Neural cell (in vitro differentiated cells): ENCODE results near the gene SDCBP2. TPM values are rescaled to one million over a fixed set of nuclear protein-coding genes. Genes with fewer than 3 reads are reported as not detected.

Source experiments
- H2AFZ ChIP-seq: fragments of 200-600, 300-800 bp; sonication (generic), shearing (Covaris generic); 2 replicates; pipeline ENCODE4 v1.6.0; 2014; ENCODE audit warnings: low read depth, mild to moderate bottlenecking, antibody characterized with exemption, low read length, moderate library complexity
- H3F3A ChIP-seq: fragments of 200-600 bp; shearing (Covaris generic); 2 replicates; pipeline ENCODE4 v1.6.1; 2016; ENCODE audit warnings: mild to moderate bottlenecking, moderate library complexity, mixed read lengths, antibody characterized with exemption, low read length; ENCODE audit not compliant: insufficient read depth, poor library complexity, severe bottlenecking
- H3K27ac ChIP-seq: fragments of 200-600, 300-800 bp; sonication (generic), shearing (Covaris generic); 2 replicates; pipeline ENCODE4 v1.5.1; 2014; ENCODE audit warnings: mild to moderate bottlenecking, low read length, moderate library complexity
- H3K27me3 ChIP-seq: fragments of 300-800, 200-600 bp; sonication (generic), shearing (Covaris generic); 2 replicates; pipeline ENCODE4 v1.6.0; 2014; ENCODE audit warnings: mild to moderate bottlenecking, low read depth, low read length, moderate library complexity; ENCODE audit not compliant: insufficient read depth
- H3K36me3 ChIP-seq: fragments of 300-800, 200-600 bp; sonication (generic), shearing (Covaris generic); 2 replicates; pipeline ENCODE4 v1.5.1; 2014; ENCODE audit warnings: mild to moderate bottlenecking, antibody characterized with exemption, low read length, moderate library complexity; ENCODE audit not compliant: insufficient read depth
- H3K4me2 ChIP-seq: fragments of 300-800, 200-600 bp; sonication (generic), shearing (Covaris generic); 2 replicates; pipeline ENCODE4 v1.6.0; 2014; ENCODE audit warnings: mild to moderate bottlenecking, low read length
- H3K4me3 ChIP-seq: fragments of 300-800, 200-600 bp; sonication (generic), shearing (Covaris generic); 2 replicates; pipeline ENCODE4 v1.5.1; 2014; ENCODE audit warnings: mild to moderate bottlenecking, low read length, moderate library complexity
- H3K79me2 ChIP-seq: fragments of 200-600 bp; shearing (Covaris generic); replicated peaks from 2 replicates; pipeline ENCODE4 v1.6.0; 2014; ENCODE audit warnings: mild to moderate bottlenecking, low read length, moderate library complexity; ENCODE audit not compliant: insufficient read depth
- H3K9ac ChIP-seq: fragments of 300-800, 200-600 bp; sonication (generic), shearing (Covaris generic); 2 replicates; pipeline ENCODE4 v1.6.1; 2016; ENCODE audit warnings: mild to moderate bottlenecking, low read length, mixed read lengths
- H3K9me2 ChIP-seq: fragments of 200-600 bp; shearing (Covaris generic); 2 replicates; pipeline ENCODE4 v1.6.1; 2016; ENCODE audit warnings: mild to moderate bottlenecking, low read length, mixed read lengths; ENCODE audit not compliant: insufficient read depth
- H3K9me3 ChIP-seq: fragments of 200-600, 300-800 bp; sonication (generic), shearing (Covaris generic); 2 replicates; pipeline ENCODE4 v1.6.1; 2016; ENCODE audit warnings: mild to moderate bottlenecking, mixed run types, low read length, moderate library complexity, mixed read lengths
- H4K20me1 ChIP-seq: fragments of 200-600 bp; shearing (Covaris generic); 2 replicates; pipeline ENCODE4 v1.6.1; 2016; ENCODE audit warnings: mild to moderate bottlenecking, mixed run types; ENCODE audit not compliant: insufficient read depth
- EP300 ChIP-seq: fragments of 450-650 bp; conservative IDR thresholded peaks from 2 replicates; pipeline ENCODE4 v1.6.1; 2014; ENCODE audit warnings: antibody characterized with exemption, mild to moderate bottlenecking, moderate library complexity; ENCODE audit not compliant: poor library complexity, severe bottlenecking
- EZH2 ChIP-seq: fragments of 200-600, 300-800 bp; shearing (Covaris generic), sonication (generic); IDR thresholded peaks from 2 replicates; pipeline ENCODE4 v1.6.1; 2014; ENCODE audit warnings: antibody characterized with exemption, low read length, borderline replicate concordance, mild to moderate bottlenecking; ENCODE audit not compliant: insufficient read depth, poor library complexity, severe bottlenecking
- MXI1 ChIP-seq: fragments of 450-650 bp; conservative IDR thresholded peaks from 2 replicates; pipeline ENCODE4 v1.6.1; 2014; ENCODE audit warnings: antibody characterized with exemption, mild to moderate bottlenecking; ENCODE audit not compliant: poor library complexity, severe bottlenecking
- POLR2AphosphoS5 ChIP-seq: IDR thresholded peaks from 2 replicates; pipeline ENCODE4 v1.6.1; 2012
- RAD21 ChIP-seq: fragments of 450-650 bp; conservative IDR thresholded peaks from 2 replicates; pipeline ENCODE4 v1.6.1; 2014; ENCODE audit warnings: antibody characterized with exemption, mild to moderate bottlenecking, moderate library complexity
- SMC3 ChIP-seq: fragments of 450-650 bp; conservative IDR thresholded peaks from 2 replicates; pipeline ENCODE4 v1.6.1; 2014; ENCODE audit warnings: antibody characterized with exemption, mild to moderate bottlenecking, moderate library complexity; ENCODE audit not compliant: poor library complexity
- TAF1 ChIP-seq: IDR thresholded peaks from 2 replicates; pipeline ENCODE4 v1.6.1; 2012; ENCODE audit warnings: low read depth
- polyA plus RNA-seq: library from polyadenylated mRNA; depleted of rRNA; stranded (reverse); fragments of >200 nt; gene quantifications from 2 replicates; pipeline ENCODE4 v1.2.3, GENCODE V29; 2014
- TF ChIP-seq, protein P1 (sequence below): fragments of 450-650 bp; IDR thresholded peaks from 2 replicates; pipeline ENCODE4 v1.5.1; 2014; ENCODE audit warnings: antibody characterized with exemption, mild to moderate bottlenecking, moderate library complexity; ENCODE audit not compliant: poor library complexity, severe bottlenecking
- TF ChIP-seq, protein P2 (sequence below): IDR thresholded peaks from 2 replicates; pipeline ENCODE4 v1.6.1; 2012; ENCODE audit warnings: borderline replicate concordance

SDCBP2 gene
- polyA plus RNA-seq, 1 donor from 2014 or later: 5.2 TPM

DNA sequence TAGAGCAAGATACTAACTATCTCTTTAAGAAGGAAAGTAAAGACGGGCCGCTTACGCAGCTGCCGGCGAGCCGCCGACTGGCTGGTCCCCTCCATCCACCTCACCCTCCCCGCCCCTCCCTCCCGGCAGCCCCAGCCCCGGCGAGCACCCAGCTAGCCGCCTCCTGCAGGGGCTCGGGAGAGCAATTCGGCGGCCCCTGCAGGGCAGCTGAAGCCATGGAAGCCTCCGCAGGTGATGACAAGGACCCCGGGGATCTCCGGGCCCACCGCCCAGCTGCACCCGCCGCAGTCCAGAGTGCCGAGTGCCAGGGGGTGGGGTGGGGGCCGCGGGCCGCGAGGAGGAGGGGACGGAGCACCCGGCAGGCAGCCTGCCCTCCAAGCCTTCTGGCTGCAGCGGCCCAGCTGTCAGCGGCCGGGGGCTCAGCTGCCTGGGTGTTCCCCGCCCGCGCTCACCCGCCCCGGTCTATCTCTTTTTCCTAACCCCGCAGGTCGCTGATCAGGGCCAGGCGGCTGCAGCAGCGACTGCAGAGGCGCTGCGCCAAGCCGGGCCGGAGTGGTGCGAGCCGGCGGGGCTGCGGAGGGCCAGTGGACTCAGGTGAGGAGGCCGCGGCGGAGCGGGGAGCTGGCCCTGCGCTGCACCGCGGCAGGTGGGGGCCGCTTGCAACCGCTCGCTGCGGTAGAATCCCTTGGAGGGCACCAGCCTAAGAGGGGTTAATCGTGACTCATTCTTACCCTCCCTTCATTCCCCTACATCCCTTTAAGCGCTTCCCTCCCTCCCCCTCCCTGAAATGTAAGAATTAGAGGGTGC lies 62.6 kb downstream of the SDCBP2 start, which contains the start of gene SNPH:
Gene SNPH (plus strand): TSS at position 128 of the 807 bp plus-strand sequence. CDS start 29,946 bp downstream, outside the sequence.
- Histone ChIP-seq H3F3A (no peaks in the 10 kb centered on the region), H3K9ac (peak within 1 kb of the TSS; percentile 85), H4K20me1 (no peaks in the 10 kb centered on the region), H3K36me3 (no peaks in the 10 kb centered on the region), H3K79me2 (no peaks in the 10 kb centered on the region), H3K4me2 (peak within 1 kb of the TSS; percentile 62), H3K9me3 (no peaks in the 10 kb centered on the region), H3K9me2 (no peaks in the 10 kb centered on the region), H3K27ac (peak within 1 kb of the TSS; percentile 59), H2AFZ (peak within 1 kb of the TSS; percentile 52), H3K27me3 (no peaks in the 10 kb centered on the region), H3K4me3 (peak within 1 kb of the TSS; percentile 93)
- TF ChIP-seq MXI1 (no peak), POLR2AphosphoS5 (peak; percentile 73), SMC3 (no peak), EP300 (no peak), RAD21 (no peak), TAF1 (peak; percentile 58), EZH2 (no peak)
- TF ChIP-seq, protein P1, sequence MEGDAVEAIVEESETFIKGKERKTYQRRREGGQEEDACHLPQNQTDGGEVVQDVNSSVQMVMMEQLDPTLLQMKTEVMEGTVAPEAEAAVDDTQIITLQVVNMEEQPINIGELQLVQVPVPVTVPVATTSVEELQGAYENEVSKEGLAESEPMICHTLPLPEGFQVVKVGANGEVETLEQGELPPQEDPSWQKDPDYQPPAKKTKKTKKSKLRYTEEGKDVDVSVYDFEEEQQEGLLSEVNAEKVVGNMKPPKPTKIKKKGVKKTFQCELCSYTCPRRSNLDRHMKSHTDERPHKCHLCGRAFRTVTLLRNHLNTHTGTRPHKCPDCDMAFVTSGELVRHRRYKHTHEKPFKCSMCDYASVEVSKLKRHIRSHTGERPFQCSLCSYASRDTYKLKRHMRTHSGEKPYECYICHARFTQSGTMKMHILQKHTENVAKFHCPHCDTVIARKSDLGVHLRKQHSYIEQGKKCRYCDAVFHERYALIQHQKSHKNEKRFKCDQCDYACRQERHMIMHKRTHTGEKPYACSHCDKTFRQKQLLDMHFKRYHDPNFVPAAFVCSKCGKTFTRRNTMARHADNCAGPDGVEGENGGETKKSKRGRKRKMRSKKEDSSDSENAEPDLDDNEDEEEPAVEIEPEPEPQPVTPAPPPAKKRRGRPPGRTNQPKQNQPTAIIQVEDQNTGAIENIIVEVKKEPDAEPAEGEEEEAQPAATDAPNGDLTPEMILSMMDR: no peak
- TF ChIP-seq, protein P2, sequence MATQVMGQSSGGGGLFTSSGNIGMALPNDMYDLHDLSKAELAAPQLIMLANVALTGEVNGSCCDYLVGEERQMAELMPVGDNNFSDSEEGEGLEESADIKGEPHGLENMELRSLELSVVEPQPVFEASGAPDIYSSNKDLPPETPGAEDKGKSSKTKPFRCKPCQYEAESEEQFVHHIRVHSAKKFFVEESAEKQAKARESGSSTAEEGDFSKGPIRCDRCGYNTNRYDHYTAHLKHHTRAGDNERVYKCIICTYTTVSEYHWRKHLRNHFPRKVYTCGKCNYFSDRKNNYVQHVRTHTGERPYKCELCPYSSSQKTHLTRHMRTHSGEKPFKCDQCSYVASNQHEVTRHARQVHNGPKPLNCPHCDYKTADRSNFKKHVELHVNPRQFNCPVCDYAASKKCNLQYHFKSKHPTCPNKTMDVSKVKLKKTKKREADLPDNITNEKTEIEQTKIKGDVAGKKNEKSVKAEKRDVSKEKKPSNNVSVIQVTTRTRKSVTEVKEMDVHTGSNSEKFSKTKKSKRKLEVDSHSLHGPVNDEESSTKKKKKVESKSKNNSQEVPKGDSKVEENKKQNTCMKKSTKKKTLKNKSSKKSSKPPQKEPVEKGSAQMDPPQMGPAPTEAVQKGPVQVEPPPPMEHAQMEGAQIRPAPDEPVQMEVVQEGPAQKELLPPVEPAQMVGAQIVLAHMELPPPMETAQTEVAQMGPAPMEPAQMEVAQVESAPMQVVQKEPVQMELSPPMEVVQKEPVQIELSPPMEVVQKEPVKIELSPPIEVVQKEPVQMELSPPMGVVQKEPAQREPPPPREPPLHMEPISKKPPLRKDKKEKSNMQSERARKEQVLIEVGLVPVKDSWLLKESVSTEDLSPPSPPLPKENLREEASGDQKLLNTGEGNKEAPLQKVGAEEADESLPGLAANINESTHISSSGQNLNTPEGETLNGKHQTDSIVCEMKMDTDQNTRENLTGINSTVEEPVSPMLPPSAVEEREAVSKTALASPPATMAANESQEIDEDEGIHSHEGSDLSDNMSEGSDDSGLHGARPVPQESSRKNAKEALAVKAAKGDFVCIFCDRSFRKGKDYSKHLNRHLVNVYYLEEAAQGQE: peak; percentile 40

GRCh38 chr20:1265916-1266166 lies 63.1 kb downstream of the SDCBP2 start:
- H3K79me2 ChIP-seq: no peaks in the 10 kb centered on the region
- H2AFZ ChIP-seq: peak overlapping the region; percentile 52
- TF ChIP-seq, protein P1: no peak
- peak; percentile 10 for TF ChIP-seq SMC3
- peak overlapping the region; percentile 59 for H3K27ac ChIP-seq
- peak overlapping the region; percentile 34 for H3K4me2 ChIP-seq
- peak overlapping the region; percentile 93 for H3K4me3 ChIP-seq
- no peaks in the 10 kb centered on the region for H3K9me3 ChIP-seq
- no peaks in the 10 kb centered on the region for H4K20me1 ChIP-seq
- H3K9ac ChIP-seq: peak overlapping the region; percentile 85
- no peaks in the 10 kb centered on the region for H3K27me3 ChIP-seq
- no peaks in the 10 kb centered on the region for H3F3A ChIP-seq
- no peaks in the 10 kb centered on the region for H3K36me3 ChIP-seq
- no peaks in the 10 kb centered on the region for H3K9me2 ChIP-seq
